PC-3 (cell line): ENCODE measurements around the gene L3MBTL4. TPM values are rescaled to one million over a fixed set of nuclear protein-coding genes. Genes with fewer than 3 reads are reported as not detected.

Experiments used
- ATAC-seq: fragments of 200-7000 bp; cut with Tn5 transposase; 2 replicates; pipeline ENCODE4 v1.9.1; 2020; ENCODE audit warnings: mild to moderate bottlenecking, moderate library complexity
- BruUV-seq: library from RNA; stranded (reverse); fragments of 400-500 nt; replicated peaks from 2 replicates; lab custom pipeline; 2021; lab: Mats Ljungman, UMichigan
- CTCF ChIA-PET: fragments of 300-600 bp; sonication (Branson Sonifier 250); formaldehyde crosslinking; loops from one replicate; lab custom pipeline; 2022; ENCODE audit warnings: antibody characterized with exemption; lab: Charles Lee
- POLR2A ChIA-PET: fragments of 300-600 bp; sonication (Branson Sonifier 250); formaldehyde crosslinking; loops from one replicate; lab custom pipeline; 2022; ENCODE audit warnings: antibody characterized with exemption; ENCODE audit not compliant: unreplicated experiment; lab: Charles Lee
- DNase-seq: peaks from one replicate; pipeline ENCODE4 v3.0.0-alpha.2; 2015
- H2AFZ ChIP-seq: fragments of 300-600 bp; sonication (generic); 2 replicates; pipeline ENCODE4 v1.6.0; 2016; ENCODE audit warnings: antibody characterized with exemption, low read length
- H3F3A ChIP-seq: fragments of 300-600 bp; sonication (generic); one replicate; pipeline ENCODE4 v1.6.0; 2017; ENCODE audit warnings: antibody characterized with exemption, low read length, control low read depth, mild to moderate bottlenecking; ENCODE audit not compliant: unreplicated experiment
- H3K27ac ChIP-seq: fragments of 300-600 bp; sonication (generic); 2 replicates; pipeline ENCODE4 v1.5.1; 2016; ENCODE audit warnings: mild to moderate bottlenecking, low read length
- H3K27me3 ChIP-seq: fragments of 300-600 bp; sonication (generic); 2 replicates; pipeline ENCODE4 v1.6.1; 2016; ENCODE audit warnings: low read length, mixed read lengths
- H3K36me3 ChIP-seq: fragments of 300-600 bp; sonication (generic); 2 replicates; pipeline ENCODE4 v1.6.1; 2016; ENCODE audit warnings: low read depth, mixed run types, low read length, mixed read lengths
- H3K4me1 ChIP-seq: fragments of 300-600 bp; sonication (generic); 2 replicates; pipeline ENCODE4 v1.5.1; 2016; ENCODE audit warnings: low read length; ENCODE audit not compliant: insufficient read depth
- H3K4me2 ChIP-seq: fragments of 300-600 bp; sonication (generic); 2 replicates; pipeline ENCODE4 v1.6.0; 2016; ENCODE audit warnings: low read length
- H3K4me3 ChIP-seq: fragments of 300-600 bp; sonication (generic); 2 replicates; pipeline ENCODE4 v1.5.1; 2016; ENCODE audit warnings: mild to moderate bottlenecking, low read length, mixed read lengths
- H3K79me2 ChIP-seq: fragments of 300-600 bp; sonication (generic); 2 replicates; pipeline ENCODE4 v1.6.1; 2017; ENCODE audit warnings: low read length, mixed read lengths
- H3K9ac ChIP-seq: fragments of 300-600 bp; sonication (generic); 2 replicates; pipeline ENCODE4 v1.6.0; 2016; ENCODE audit warnings: mild to moderate bottlenecking, low read length
- H3K9me2 ChIP-seq: fragments of 300-600 bp; sonication (generic); replicated peaks from 2 replicates; pipeline ENCODE4 v1.6.1; 2016; ENCODE audit warnings: mixed run types, low read length, mixed read lengths
- H3K9me3 ChIP-seq: fragments of 300-600 bp; sonication (generic); 2 replicates; pipeline ENCODE4 v1.6.1; 2016; ENCODE audit warnings: low read length, mixed read lengths
- H4K20me1 ChIP-seq: fragments of 300-600 bp; sonication (generic); 2 replicates; pipeline ENCODE4 v1.6.1; 2016; ENCODE audit warnings: low read length, mixed read lengths
- CTCF ChIP-seq: fragments of 300-600 bp; sonication (generic); conservative IDR thresholded peaks from 2 replicates; pipeline ENCODE4 v1.5.1; 2017; ENCODE audit warnings: antibody characterized with exemption, low read depth, mild to moderate bottlenecking, low read length
- EZH2 ChIP-seq: fragments of 300-600 bp; sonication (generic); IDR thresholded peaks from one replicate; pipeline ENCODE4 v1.6.1; 2017; ENCODE audit warnings: antibody characterized with exemption, mild to moderate bottlenecking, low read length; ENCODE audit not compliant: unreplicated experiment
- EZH2phosphoT487 ChIP-seq: fragments of 300-600 bp; sonication (generic); IDR thresholded peaks from 2 replicates; pipeline ENCODE4 v1.6.1; 2018; ENCODE audit warnings: mild to moderate bottlenecking, antibody characterized with exemption, low read length, borderline replicate concordance
- intact Hi-C: fragments of 100-400 bp; cut with micrococcal nuclease; formaldehyde crosslinking; loops from 2 replicates; pipeline ENCODE4 v1.9.0; 2023
- total RNA-seq: library from RNA; depleted of rRNA; stranded (reverse); fragments of >200 nt; gene quantifications from 2 replicates; pipeline ENCODE4 v1.2.3, GENCODE V29; 2014

L3MBTL4 gene
- total RNA-seq, 1 experiment from 2014 or later = 0.47 TPM

- H4K20me1 ChIP-seq = no peaks in the 10 kb centered on the region
- no peak overlapping the region for H2AFZ ChIP-seq
- TF ChIP-seq EZH2 (no peak), CTCF (no peak), EZH2phosphoT487 (no peak)
- no peak overlapping the region for H3K27ac ChIP-seq
- no peaks in the 10 kb centered on the region for H3F3A ChIP-seq
- no peaks in the 10 kb centered on the region for H3K9me3 ChIP-seq
- BruUV-seq = no TSS peak
- DNase-seq (no peak), ATAC-seq (no peak)
- no peak overlapping the region for H3K4me3 ChIP-seq
- H3K9me2 ChIP-seq = no peaks in the 10 kb centered on the region
- H3K36me3 ChIP-seq = no peaks in the 10 kb centered on the region
- no peaks in the 10 kb centered on the region for H3K4me1 ChIP-seq
- no peak overlapping the region for H3K4me2 ChIP-seq
- no peaks in the 10 kb centered on the region for H3K79me2 ChIP-seq
- no peaks in the 10 kb centered on the region for H3K27me3 ChIP-seq
- intact Hi-C loops = no loop called here
- H3K9ac ChIP-seq = no peak overlapping the region
- ChIA-PET CTCF (no interaction called here), POLR2A (no interaction called here)
These were observed 311.0 kb downstream of the L3MBTL4 start for GRCh38 chr18:6103741-6104140.

- Histone ChIP-seq H3F3A (no peaks in the 10 kb centered on the region), H3K9me3 (no peaks in the 10 kb centered on the region), H3K79me2 (no peaks in the 10 kb centered on the region), H3K4me3 (no peak overlapping the region), H3K9me2 (no peaks in the 10 kb centered on the region), H3K4me1 (no peaks in the 10 kb centered on the region), H3K27ac (no peak overlapping the region), H3K4me2 (no peak overlapping the region), H3K27me3 (no peaks in the 10 kb centered on the region), H4K20me1 (no peaks in the 10 kb centered on the region), H3K9ac (no peak overlapping the region), H2AFZ (no peak overlapping the region), H3K36me3 (no peaks in the 10 kb centered on the region)
- POLR2A ChIA-PET = no interaction called here
- no peak for TF ChIP-seq CTCF
- TF ChIP-seq EZH2phosphoT487 = no peak
- TF ChIP-seq EZH2 = no peak
- BruUV-seq = no TSS peak
- DNase-seq (no peak), ATAC-seq (no peak)
- intact Hi-C loops = no loop called here
- CTCF ChIA-PET = no interaction called here
These were observed 318.0 kb downstream of the L3MBTL4 start for GRCh38 chr18:6096730-6097129.

GRCh38 chr18:6088432-6088831 lies 326.3 kb downstream of the L3MBTL4 start:
- ATAC-seq (no peak), DNase-seq (no peak)
- no peaks in the 10 kb centered on the region for H3K79me2 ChIP-seq
- H3K27me3 ChIP-seq = no peaks in the 10 kb centered on the region
- no peak overlapping the region for H3K27ac ChIP-seq
- peak overlapping the region; percentile 24; the same call in 1 of the 2 replicates for H3K4me3 ChIP-seq
- H4K20me1 ChIP-seq = no peaks in the 10 kb centered on the region
- H3K4me2 ChIP-seq = peak overlapping the region; percentile 17
- H3K9me2 ChIP-seq = no peaks in the 10 kb centered on the region
- H3K9ac ChIP-seq = no peak overlapping the region
- intact Hi-C loops = no loop called here
- POLR2A ChIA-PET = no interaction called here
- no peaks in the 10 kb centered on the region for H3K36me3 ChIP-seq
- H2AFZ ChIP-seq = 0 out of 2 replicates have a peak overlapping the region, but pooled peaks have one; percentile 13
- peaks cover 10% of the 10 kb centered on the region for H3K4me1 ChIP-seq
- H3K9me3 ChIP-seq = no peaks in the 10 kb centered on the region
- CTCF ChIA-PET = no interaction called here
- TF ChIP-seq CTCF (no peak), EZH2phosphoT487 (no peak), EZH2 (no peak)
- no TSS peak for BruUV-seq
- no peaks in the 10 kb centered on the region for H3F3A ChIP-seq
